Measurements from ENCODE around the gene ST7. TPM values are rescaled to one million over a fixed set of nuclear protein-coding genes. Genes with fewer than 3 reads are reported as not detected.

The ST7 gene
- total and polyA plus RNA-seq, 2 of the 8 experiments (the other 6 are each of a cell fraction or from before 2014, with no cell fraction given) = 16.3 to 18.0 TPM

GRCh38 chr7:116967254-116967922 is 14.1 kb downstream of the ST7 start (continued):
- TF ChIP-seq, protein P1, sequence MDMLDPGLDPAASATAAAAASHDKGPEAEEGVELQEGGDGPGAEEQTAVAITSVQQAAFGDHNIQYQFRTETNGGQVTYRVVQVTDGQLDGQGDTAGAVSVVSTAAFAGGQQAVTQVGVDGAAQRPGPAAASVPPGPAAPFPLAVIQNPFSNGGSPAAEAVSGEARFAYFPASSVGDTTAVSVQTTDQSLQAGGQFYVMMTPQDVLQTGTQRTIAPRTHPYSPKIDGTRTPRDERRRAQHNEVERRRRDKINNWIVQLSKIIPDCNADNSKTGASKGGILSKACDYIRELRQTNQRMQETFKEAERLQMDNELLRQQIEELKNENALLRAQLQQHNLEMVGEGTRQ (IDR thresholded peaks at IDR 0.05; ENCODE audit: low read length) = no peak
- no peak for TF ChIP-seq BRCA1 (IDR thresholded peaks at IDR 0.05; ENCODE audit: low read depth, low read length)
- no peak for TF ChIP-seq SP1 (IDR thresholded peaks at IDR 0.05; ENCODE audit: low read depth, low read length)
- no peak for TF ChIP-seq FOSL1 (IDR thresholded peaks at IDR 0.05; ENCODE audit: insufficient read depth, low read depth, low read length)

Data from H1 (cell line).